Thymus (tissue), 11 donors: ENCODE results near the gene RXRA. TPM values are rescaled to one million over a fixed set of nuclear protein-coding genes. Genes with fewer than 3 reads are reported as not detected.

ENCODE experiments used
- DNase-seq, 9 donors: peaks; one replicate each; pipeline ENCODE4 v3.0.0-alpha.2; 2013; ENCODE audit warnings: low spot score in 9 of 9, low read depth in 6 of 9, missing footprints in 1 of 9
- H3K27ac ChIP-seq, 2 donors: one replicate each; pipeline ENCODE4 v1.5.1; 2013; ENCODE audit warnings: control low read depth in 1 of 2, low read depth in 1 of 2, low read length in 1 of 2, mild to moderate bottlenecking in 1 of 2, moderate library complexity in 1 of 2
- H3K27me3 ChIP-seq, 2 donors: one replicate each; pipeline ENCODE4 v1.5.1; 2013; ENCODE audit warnings: low read length in 1 of 2; ENCODE audit not compliant: control insufficient read depth in 2 of 2, insufficient read depth in 1 of 2
- H3K36me3 ChIP-seq, 2 donors: one replicate each; pipeline ENCODE4 v1.5.1; 2013; ENCODE audit warnings: low read length in 1 of 2, mild to moderate bottlenecking in 1 of 2, moderate library complexity in 1 of 2; ENCODE audit not compliant: control insufficient read depth in 2 of 2, insufficient read depth in 2 of 2
- H3K4me1 ChIP-seq, 2 donors: one replicate each; pipeline ENCODE4 v1.5.1; 2013; ENCODE audit warnings: low read length in 2 of 2; ENCODE audit not compliant: control insufficient read depth in 2 of 2, insufficient read depth in 2 of 2
- H3K4me3 ChIP-seq, 2 donors: one replicate each; pipeline ENCODE4 v1.5.1; 2013; ENCODE audit warnings: low read length in 2 of 2, control low read depth in 1 of 2, mild to moderate bottlenecking in 1 of 2
- H3K9me3 ChIP-seq, 2 donors: one replicate each; pipeline ENCODE4 v1.5.1; 2013; ENCODE audit warnings: low read length in 1 of 2, mild to moderate bottlenecking in 1 of 2; ENCODE audit not compliant: control insufficient read depth in 2 of 2, insufficient read depth in 1 of 2
- WGBS: extraction: QIAGEN DNeasy Blood & Tissue Kit; methylation state at CpG from one replicate; pipeline ENCODE4 v1.1.7; 2013; 5-methylcytosine and 5-hydroxymethylcytosine counted together
- polyA plus RNA-seq: library from polyadenylated mRNA; stranded (reverse); fragments of 200-250 nt; gene quantifications from one replicate; pipeline ENCODE4 v1.2.3, GENCODE V29; 2013
- total RNA-seq: library from RNA; stranded (reverse); fragments of 120-200 nt; gene quantifications from one replicate; pipeline ENCODE4 v1.2.4, GENCODE V29; 2013
- donor health status: healthy.

Gene RXRA
- total and polyA plus RNA-seq, 2 donors: 7.0 to 20.4 TPM

- peaks cover 13 to 25% of the 10 kb centered on the region in 2 donors for H3K27me3 ChIP-seq
- no peak overlapping the region for H3K4me3 ChIP-seq
- no peaks in the 10 kb centered on the region for H3K36me3 ChIP-seq
- WGBS: 95% methylated on average over 13 of the region's 13 CpGs
- H3K9me3 ChIP-seq: no peaks in the 10 kb centered on the region
- H3K4me1 ChIP-seq: peaks cover 1 to 24% of the 10 kb centered on the region in 2 donors
- no peak for DNase-seq
- H3K27ac ChIP-seq: no peak overlapping the region
Measured at GRCh38 chr9:134332266-134332665, 6.0 kb downstream of the RXRA start.

GRCh38 chr9:134332841-134333233, 6.6 kb downstream of the RXRA start:
- Histone ChIP-seq H3K9me3 (no peaks in the 10 kb centered on the region), H3K27ac (no peak overlapping the region), H3K36me3 (no peaks in the 10 kb centered on the region), H3K27me3 (peaks cover 8 to 19% of the 10 kb centered on the region in 2 donors), H3K4me1 (peaks cover 0 to 22% of the 10 kb centered on the region in 2 donors), H3K4me3 (no peak overlapping the region)
- no peak for DNase-seq
- WGBS: 96% methylated on average over 8 of the region's 8 CpGs

GRCh38 chr9:134333234-134333873, 7.1 kb downstream of the RXRA start:
- Histone ChIP-seq H3K9me3 (no peaks in the 10 kb centered on the region), H3K27ac (no peak overlapping the region), H3K4me1 (peaks cover 0 to 20% of the 10 kb centered on the region in 2 donors), H3K36me3 (no peaks in the 10 kb centered on the region), H3K27me3 (peaks cover 4 to 14% of the 10 kb centered on the region in 2 donors), H3K4me3 (no peak overlapping the region)
- DNase-seq: no peak
- 95% methylated on average over 24 of the region's 24 CpGs for WGBS

GRCh38 chr9:134333874-134334581, 7.8 kb downstream of the RXRA start:
- Histone ChIP-seq H3K36me3 (no peaks in the 10 kb centered on the region), H3K4me1 (peaks cover 0 to 20% of the 10 kb centered on the region in 2 donors), H3K4me3 (no peak overlapping the region), H3K27ac (no peak overlapping the region), H3K9me3 (no peaks in the 10 kb centered on the region), H3K27me3 (peaks cover 0 to 7% of the 10 kb centered on the region in 2 donors)
- no peak for DNase-seq
- WGBS: 96% methylated on average over 16 of the region's 16 CpGs

- Histone ChIP-seq H3K9me3 (no peaks in the 10 kb centered on the region), H3K27ac (no peak overlapping the region), H3K27me3 (no peaks in the 10 kb centered on the region), H3K4me3 (no peak overlapping the region), H3K36me3 (no peaks in the 10 kb centered on the region), H3K4me1 (peaks cover 0 to 13% of the 10 kb centered on the region in 2 donors)
- 96% methylated on average over 2 of the region's 2 CpGs for WGBS
- DNase-seq: no peak
Measured at GRCh38 chr9:134335061-134335460, 8.8 kb downstream of the RXRA start.

GRCh38 chr9:134335486-134336220, 9.4 kb downstream of the RXRA start:
- 95% methylated on average over 20 of the region's 20 CpGs for WGBS
- no peaks in the 10 kb centered on the region for H3K36me3 ChIP-seq
- peaks cover 0 to 9% of the 10 kb centered on the region in 2 donors for H3K4me1 ChIP-seq
- H3K27ac ChIP-seq: no peak overlapping the region
- no peaks in the 10 kb centered on the region for H3K27me3 ChIP-seq
- DNase-seq: no peak
- H3K4me3 ChIP-seq: no peak overlapping the region
- no peaks in the 10 kb centered on the region for H3K9me3 ChIP-seq

- peaks cover 0 to 3% of the 10 kb centered on the region in 2 donors for H3K4me1 ChIP-seq
- no peaks in the 10 kb centered on the region for H3K27me3 ChIP-seq
- no peaks in the 10 kb centered on the region for H3K36me3 ChIP-seq
- no peak for DNase-seq
- H3K9me3 ChIP-seq: no peaks in the 10 kb centered on the region
- WGBS: 95% methylated on average over 12 of the region's 12 CpGs
- H3K27ac ChIP-seq: no peak overlapping the region
- H3K4me3 ChIP-seq: no peak overlapping the region
Measured at GRCh38 chr9:134336228-134336627, 10.0 kb downstream of the RXRA start.

- no peak for DNase-seq
- Histone ChIP-seq H3K9me3 (no peaks in the 10 kb centered on the region), H3K27ac (no peak overlapping the region), H3K4me1 (no peaks in the 10 kb centered on the region), H3K27me3 (no peaks in the 10 kb centered on the region), H3K4me3 (no peak overlapping the region), H3K36me3 (no peaks in the 10 kb centered on the region)
- 90% methylated on average over 8 of the region's 8 CpGs for WGBS
Measured at GRCh38 chr9:134336924-134337323, 10.7 kb downstream of the RXRA start.

GRCh38 chr9:134337469-134337868, 11.2 kb downstream of the RXRA start:
- Histone ChIP-seq H3K27ac (no peak overlapping the region), H3K4me3 (no peak overlapping the region), H3K27me3 (no peaks in the 10 kb centered on the region), H3K4me1 (peaks cover 0 to 3% of the 10 kb centered on the region in 2 donors), H3K36me3 (no peaks in the 10 kb centered on the region), H3K9me3 (no peaks in the 10 kb centered on the region)
- DNase-seq: no peak
- 95% methylated on average over 13 of the region's 13 CpGs for WGBS
